ENCODE data around the gene TTC9. TPM values are rescaled to one million over a fixed set of nuclear protein-coding genes. Genes with fewer than 3 reads are reported as not detected.

TTC9 gene
- total RNA-seq, 2 experiments from 2014 or later: 5.5 to 5.7 TPM

DNA sequence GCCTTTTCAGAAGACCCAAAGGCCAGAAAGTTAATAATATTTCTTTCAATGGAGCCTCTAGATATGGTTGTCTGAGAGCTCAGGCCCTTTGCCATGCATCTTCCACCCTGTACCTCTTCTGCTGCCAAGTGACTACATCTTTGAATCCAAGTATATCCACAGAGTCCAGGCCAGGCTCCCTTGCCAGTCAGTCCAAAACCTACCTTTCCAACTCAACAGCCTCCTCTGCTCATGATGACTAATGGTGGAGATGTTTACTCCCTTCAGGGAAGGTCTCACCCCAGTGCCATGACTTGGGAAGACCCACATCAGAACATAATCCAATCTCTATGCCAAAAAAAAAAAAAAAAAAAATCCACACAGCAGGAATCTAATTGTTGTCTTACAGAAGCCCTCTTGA, 20.4 kb downstream of the TTC9 start:
- POLR2A ChIA-PET: interaction anchor here (1.5 to 2.2 kb wide), 3 partner anchors 12 to 23 kb away, joined by 3 to 13 read pairs (median 4); partner anchors contain the start of gene TTC9
- Mint-ChIP-seq H3K27me3 (no peaks in the 10 kb centered on the region), H3K27ac (peak overlapping the region; percentile 98), H3K9me3 (no peaks in the 10 kb centered on the region), H3K4me3 (no peak overlapping the region), H3K4me1 (ENCODE audit: low read depth) (peaks cover 93% of the 10 kb centered on the region), H3K36me3 (ENCODE audit: low read depth) (peaks cover 15% of the 10 kb centered on the region)
- no peak for ATAC-seq
- TF ChIP-seq, protein P1, sequence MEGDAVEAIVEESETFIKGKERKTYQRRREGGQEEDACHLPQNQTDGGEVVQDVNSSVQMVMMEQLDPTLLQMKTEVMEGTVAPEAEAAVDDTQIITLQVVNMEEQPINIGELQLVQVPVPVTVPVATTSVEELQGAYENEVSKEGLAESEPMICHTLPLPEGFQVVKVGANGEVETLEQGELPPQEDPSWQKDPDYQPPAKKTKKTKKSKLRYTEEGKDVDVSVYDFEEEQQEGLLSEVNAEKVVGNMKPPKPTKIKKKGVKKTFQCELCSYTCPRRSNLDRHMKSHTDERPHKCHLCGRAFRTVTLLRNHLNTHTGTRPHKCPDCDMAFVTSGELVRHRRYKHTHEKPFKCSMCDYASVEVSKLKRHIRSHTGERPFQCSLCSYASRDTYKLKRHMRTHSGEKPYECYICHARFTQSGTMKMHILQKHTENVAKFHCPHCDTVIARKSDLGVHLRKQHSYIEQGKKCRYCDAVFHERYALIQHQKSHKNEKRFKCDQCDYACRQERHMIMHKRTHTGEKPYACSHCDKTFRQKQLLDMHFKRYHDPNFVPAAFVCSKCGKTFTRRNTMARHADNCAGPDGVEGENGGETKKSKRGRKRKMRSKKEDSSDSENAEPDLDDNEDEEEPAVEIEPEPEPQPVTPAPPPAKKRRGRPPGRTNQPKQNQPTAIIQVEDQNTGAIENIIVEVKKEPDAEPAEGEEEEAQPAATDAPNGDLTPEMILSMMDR (IDR thresholded peaks at IDR 0.05): no peak
- DNase-seq: no peak
- CTCF ChIA-PET: interaction anchor here (0.7 to 1.4 kb wide), 3 partner anchors 17 to 21 kb away, joined by 3 to 7 read pairs (median 5); no protein-coding TSS in a partner anchor
- intact Hi-C loops (cut with micrococcal nuclease): no loop called here

DNA sequence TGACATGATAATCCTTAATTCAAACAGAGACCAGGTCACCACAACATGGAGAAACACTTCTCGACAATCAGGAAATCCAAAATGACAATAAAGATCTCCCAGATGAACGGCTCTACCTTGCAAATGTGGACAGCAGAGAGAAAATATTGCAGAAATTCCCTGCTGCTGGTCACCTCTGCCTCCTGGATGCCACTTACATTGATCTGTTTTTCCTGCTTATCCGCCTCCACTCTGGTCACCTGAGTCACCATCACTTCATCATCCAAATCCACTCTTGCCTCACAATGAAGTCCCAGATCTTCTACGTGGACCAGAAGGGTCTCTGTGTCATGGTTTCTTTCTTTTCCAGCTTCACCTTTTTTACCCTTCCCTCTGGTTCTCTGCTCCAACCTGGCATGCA, 21.1 kb downstream of the TTC9 start:
- H3K27ac Mint-ChIP-seq: peak overlapping the region; percentile 98
- DNase-seq: no peak

DNA sequence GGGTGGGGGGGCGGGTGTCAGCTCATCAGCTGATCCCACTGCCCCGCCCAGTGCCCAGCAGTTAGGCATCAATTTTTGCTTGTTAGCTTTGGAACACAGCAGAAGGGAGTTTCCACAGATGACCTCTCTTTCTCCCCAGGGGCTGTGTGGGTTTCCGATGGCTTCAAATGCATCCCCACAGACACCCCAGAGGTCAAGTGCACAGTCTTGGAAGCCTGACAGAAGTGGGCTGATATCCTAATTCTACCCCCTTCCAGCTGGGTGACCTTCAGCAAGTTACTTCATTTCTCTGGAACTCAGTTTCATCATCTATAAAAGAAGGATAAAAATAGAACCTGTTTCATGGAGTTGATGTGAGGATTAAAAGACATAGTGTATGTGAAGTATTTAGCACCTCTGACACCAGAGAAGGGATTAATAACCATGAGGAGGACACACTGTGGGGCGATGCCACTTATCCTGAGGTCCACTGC, 22.0 kb downstream of the TTC9 start:
- DNase-seq (no peak), ATAC-seq (no peak)
- ChIA-PET POLR2A (interaction anchor here (1.0 kb wide), 1 partner anchor 17 kb away, joined by 3 read pairs; no protein-coding TSS in a partner anchor), CTCF (no interaction called here)
- Mint-ChIP-seq H3K4me1 (ENCODE audit: low read depth) (peaks cover 79% of the 10 kb centered on the region), H3K4me3 (no peak overlapping the region), H3K9me3 (no peaks in the 10 kb centered on the region), H3K27me3 (no peaks in the 10 kb centered on the region), H3K27ac (no peak overlapping the region), H3K36me3 (ENCODE audit: low read depth) (peaks cover 16% of the 10 kb centered on the region)
- intact Hi-C loops (cut with micrococcal nuclease): no loop called here
- TF ChIP-seq, protein P1 (IDR thresholded peaks at IDR 0.05): no peak

More for the DNA sequence above, 21.1 kb downstream of the TTC9 start:
- no peak overlapping the region for H3K4me3 Mint-ChIP-seq
- H3K9me3 Mint-ChIP-seq: no peaks in the 10 kb centered on the region
- ATAC-seq: no peak
- CTCF ChIA-PET: no interaction called here
- intact Hi-C loops (cut with micrococcal nuclease): no loop called here
- H3K4me1 Mint-ChIP-seq (ENCODE audit: low read depth): peaks cover 88% of the 10 kb centered on the region
- H3K36me3 Mint-ChIP-seq (ENCODE audit: low read depth): peaks cover 11% of the 10 kb centered on the region
- TF ChIP-seq, protein P1 (IDR thresholded peaks at IDR 0.05): no peak
- no peaks in the 10 kb centered on the region for H3K27me3 Mint-ChIP-seq
- POLR2A ChIA-PET: interaction anchor here (1.0 to 1.5 kb wide), 2 partner anchors 11 to 16 kb away, joined by 3 read pairs; no protein-coding TSS in a partner anchor

DNA sequence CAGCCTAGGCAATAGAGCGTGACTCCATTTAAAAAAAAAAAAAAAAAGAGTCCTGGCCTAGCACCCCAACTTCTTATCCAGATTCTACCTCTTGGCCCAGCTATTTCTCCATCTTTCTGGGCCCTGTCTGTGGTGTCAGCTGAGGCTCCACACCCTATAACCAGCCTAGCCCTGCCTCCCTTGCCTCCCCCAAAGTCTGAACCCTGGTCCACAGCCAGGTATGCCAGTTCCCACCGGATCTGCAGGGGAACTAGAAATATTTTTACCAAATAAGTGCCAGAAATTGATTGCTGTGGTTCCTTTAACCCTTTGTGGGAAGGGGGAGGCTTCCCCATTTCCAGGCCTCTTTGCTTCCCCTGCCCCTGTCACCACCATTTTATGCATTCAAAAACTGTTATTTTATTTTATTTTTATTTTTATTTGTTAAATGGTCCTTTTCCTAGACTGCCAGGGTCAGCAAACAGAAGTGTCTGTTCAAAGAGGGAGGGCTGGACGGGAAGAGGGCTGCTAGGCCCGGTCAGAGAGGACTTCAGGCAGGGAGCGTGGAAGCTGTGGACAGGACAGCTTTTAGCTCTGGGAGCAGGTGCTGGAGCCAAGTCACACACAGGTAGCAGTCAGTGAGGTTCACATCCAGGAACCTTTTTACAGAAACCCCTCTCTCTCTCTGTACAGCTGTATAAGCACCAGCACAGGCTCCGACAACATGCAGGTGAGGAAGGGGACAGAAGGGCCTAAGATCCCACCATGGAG, 23.2 kb downstream of the TTC9 start:
- ChIA-PET CTCF (no interaction called here), POLR2A (interaction anchor here (0.7 to 1.1 kb wide), 3 partner anchors 12 to 1048 kb away, joined by 3 read pairs; no protein-coding TSS in a partner anchor)
- H3K9me3 Mint-ChIP-seq: no peaks in the 10 kb centered on the region
- no peaks in the 10 kb centered on the region for H3K27me3 Mint-ChIP-seq
- peak overlapping the region; percentile 28 for H3K4me3 Mint-ChIP-seq
- TF ChIP-seq, protein P1 (IDR thresholded peaks at IDR 0.05): no peak
- ATAC-seq (no peak), DNase-seq (no peak)
- intact Hi-C loops (cut with micrococcal nuclease): no loop called here
- H3K4me1 Mint-ChIP-seq (ENCODE audit: low read depth): peaks cover 67% of the 10 kb centered on the region
- H3K36me3 Mint-ChIP-seq (ENCODE audit: low read depth): peaks cover 15% of the 10 kb centered on the region
- H3K27ac Mint-ChIP-seq: peak overlapping the region; percentile 85

Measured in activated CD8-positive, alpha-beta T cell treated with anti-CD3 and anti-CD28 coated beads for 36 hours (primary cell).